Measurements from ENCODE around the gene ERF.
A peak's percentile ranks its signal among the peaks of the same experiment; 100 is the strongest.

Gene ERF

DNA sequence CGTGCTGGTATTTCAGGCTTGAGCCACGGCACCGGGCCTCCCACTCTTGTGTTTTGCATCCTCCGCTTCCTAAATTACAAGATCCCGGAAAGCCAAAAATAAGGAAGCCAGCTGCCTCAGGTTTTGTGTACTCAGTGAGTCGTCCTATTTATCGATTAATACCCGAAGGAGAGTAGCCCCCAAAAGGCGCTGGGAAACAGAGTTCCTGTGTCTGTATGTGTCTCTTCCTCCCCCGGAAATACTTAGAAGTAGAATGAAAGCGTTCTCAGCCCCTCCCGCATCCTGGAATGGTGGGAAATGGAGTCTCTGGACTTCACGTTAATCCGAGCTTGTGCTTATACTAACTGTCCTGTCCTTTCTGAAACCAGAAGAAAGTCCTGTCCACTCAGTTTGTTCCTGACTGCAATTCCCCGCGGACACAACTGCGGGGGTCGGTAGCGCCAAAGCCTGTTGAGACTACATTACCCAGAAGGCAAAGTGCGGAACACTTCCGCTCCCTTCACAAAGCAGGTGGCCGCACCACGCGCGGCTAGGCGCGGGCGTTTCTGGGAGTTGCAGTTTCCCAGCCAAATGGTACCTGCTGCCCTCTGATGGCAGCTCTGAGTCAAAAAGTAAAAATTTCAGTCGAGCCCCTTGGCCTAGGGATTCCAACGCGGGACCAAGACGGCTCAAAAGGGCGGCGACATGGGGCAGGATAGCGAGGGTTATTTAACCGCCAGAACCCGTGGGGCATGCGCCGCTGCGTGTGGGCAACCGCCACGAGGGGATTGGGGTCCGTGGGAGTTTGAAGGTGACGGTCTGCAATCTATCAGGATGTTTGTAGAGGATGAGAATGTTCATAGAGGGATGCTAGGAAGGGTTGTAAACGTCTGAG, 10.3 kb downstream of the ERF start:
- ATAC-seq = peak; percentile 54

DNA sequence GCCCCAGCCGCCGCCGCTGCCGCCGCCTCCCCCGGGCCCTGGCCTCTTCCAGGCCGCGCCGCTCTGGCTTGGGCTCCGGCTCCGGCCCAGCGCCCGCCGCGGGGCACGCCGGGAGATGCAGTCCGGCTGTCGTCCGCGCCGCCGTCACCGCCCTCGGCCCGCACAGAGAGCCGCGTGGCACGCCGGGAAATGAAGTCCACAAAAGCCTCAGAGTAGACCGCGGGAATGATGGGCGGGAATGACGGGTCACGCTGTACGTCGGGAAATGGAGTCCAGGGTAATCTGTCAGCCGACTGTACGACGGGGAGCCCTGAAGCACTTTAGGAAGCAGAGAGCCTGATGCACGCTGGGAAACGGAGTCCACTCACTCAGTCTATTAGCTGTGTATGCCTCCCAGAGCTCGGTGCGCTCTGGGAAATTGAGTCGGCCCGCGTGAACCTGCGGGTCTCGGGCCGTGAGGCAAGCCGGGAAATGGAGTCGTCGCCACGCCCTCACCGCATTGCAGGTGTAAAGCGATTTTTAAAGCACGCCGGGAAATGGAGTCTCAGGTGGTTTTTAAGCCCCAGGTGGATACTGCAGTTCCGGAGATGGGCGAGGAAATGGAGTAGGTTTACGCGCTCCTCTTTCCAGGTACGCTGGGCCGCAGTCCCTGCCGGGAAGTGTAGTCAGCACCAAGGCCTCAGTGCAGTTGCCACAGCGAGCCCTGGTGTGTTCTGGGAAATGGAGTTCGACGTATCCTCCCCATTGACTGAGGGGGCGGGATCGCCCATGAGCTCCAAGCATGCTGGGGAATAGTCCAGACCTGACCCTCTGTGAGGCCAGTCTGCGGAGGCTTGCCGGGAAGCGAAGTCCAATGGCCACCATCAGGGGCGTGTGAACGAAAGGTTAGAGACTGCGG, 12.2 kb downstream of the ERF start, which contains the start of gene GSK3A:
GSK3A (minus strand) TSS at position 91 of the 898 bp plus-strand sequence. CDS start 137 bp downstream, outside the sequence.
- TF ChIP-seq ZFP3 (CRISPR knock-in tag; IDR thresholded peaks at IDR 0.05) (0 out of 2 replicates have a peak, but pooled peaks have one; percentile 34), CSDC2 (CRISPR knock-in tag; IDR thresholded peaks at IDR 0.05) (no peak)
- TF ChIP-seq, protein P1, sequence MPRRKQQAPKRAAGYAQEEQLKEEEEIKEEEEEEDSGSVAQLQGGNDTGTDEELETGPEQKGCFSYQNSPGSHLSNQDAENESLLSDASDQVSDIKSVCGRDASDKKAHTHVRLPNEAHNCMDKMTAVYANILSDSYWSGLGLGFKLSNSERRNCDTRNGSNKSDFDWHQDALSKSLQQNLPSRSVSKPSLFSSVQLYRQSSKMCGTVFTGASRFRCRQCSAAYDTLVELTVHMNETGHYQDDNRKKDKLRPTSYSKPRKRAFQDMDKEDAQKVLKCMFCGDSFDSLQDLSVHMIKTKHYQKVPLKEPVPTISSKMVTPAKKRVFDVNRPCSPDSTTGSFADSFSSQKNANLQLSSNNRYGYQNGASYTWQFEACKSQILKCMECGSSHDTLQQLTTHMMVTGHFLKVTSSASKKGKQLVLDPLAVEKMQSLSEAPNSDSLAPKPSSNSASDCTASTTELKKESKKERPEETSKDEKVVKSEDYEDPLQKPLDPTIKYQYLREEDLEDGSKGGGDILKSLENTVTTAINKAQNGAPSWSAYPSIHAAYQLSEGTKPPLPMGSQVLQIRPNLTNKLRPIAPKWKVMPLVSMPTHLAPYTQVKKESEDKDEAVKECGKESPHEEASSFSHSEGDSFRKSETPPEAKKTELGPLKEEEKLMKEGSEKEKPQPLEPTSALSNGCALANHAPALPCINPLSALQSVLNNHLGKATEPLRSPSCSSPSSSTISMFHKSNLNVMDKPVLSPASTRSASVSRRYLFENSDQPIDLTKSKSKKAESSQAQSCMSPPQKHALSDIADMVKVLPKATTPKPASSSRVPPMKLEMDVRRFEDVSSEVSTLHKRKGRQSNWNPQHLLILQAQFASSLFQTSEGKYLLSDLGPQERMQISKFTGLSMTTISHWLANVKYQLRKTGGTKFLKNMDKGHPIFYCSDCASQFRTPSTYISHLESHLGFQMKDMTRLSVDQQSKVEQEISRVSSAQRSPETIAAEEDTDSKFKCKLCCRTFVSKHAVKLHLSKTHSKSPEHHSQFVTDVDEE (CRISPR knock-in tag; IDR thresholded peaks at IDR 0.05) = peak; percentile 36

More for the DNA sequence above, 10.3 kb downstream of the ERF start:
- TF ChIP-seq ZFP3 (CRISPR knock-in tag; IDR thresholded peaks at IDR 0.05) (0 out of 2 replicates have a peak, but pooled peaks have one; percentile 50), ARNTL (CRISPR knock-in tag; IDR thresholded peaks at IDR 0.05; ENCODE audit: borderline replicate concordance, low read depth) (no peak), GLIS3 (CRISPR knock-in tag; IDR thresholded peaks at IDR 0.05) (no peak), TOX (CRISPR knock-in tag; IDR thresholded peaks at IDR 0.05; ENCODE audit: borderline replicate concordance) (no peak), ISL1 (CRISPR knock-in tag; IDR thresholded peaks at IDR 0.05) (no peak), ZNF70 (CRISPR knock-in tag; IDR thresholded peaks at IDR 0.05) (no peak), RARB (CRISPR knock-in tag; IDR thresholded peaks at IDR 0.05) (no peak), ZC3H10 (CRISPR knock-in tag; IDR thresholded peaks at IDR 0.05) (no peak), SNAI2 (CRISPR knock-in tag; IDR thresholded peaks at IDR 0.05) (peak; percentile 69; the same call in 1 of the 2 replicates), ZNF8 (CRISPR knock-in tag; IDR thresholded peaks at IDR 0.05) (no peak), OSR1 (CRISPR knock-in tag; IDR thresholded peaks at IDR 0.05) (no peak), ZNF565 (CRISPR knock-in tag; conservative IDR thresholded peaks at IDR 0.05; ENCODE audit: low read depth) (no peak), BACH2 (CRISPR knock-in tag; IDR thresholded peaks at IDR 0.05; ENCODE audit: borderline replicate concordance) (no peak), PPARA (CRISPR knock-in tag; IDR thresholded peaks at IDR 0.05; ENCODE audit: borderline replicate concordance) (no peak), CSDC2 (CRISPR knock-in tag; IDR thresholded peaks at IDR 0.05) (0 out of 2 replicates have a peak, but pooled peaks have one; percentile 52), TCF4 (CRISPR knock-in tag; IDR thresholded peaks at IDR 0.05; ENCODE audit: borderline replicate concordance) (no peak), ESRRG (CRISPR knock-in tag; IDR thresholded peaks at IDR 0.05) (no peak), ZFP30 (CRISPR knock-in tag; IDR thresholded peaks at IDR 0.05) (no peak)
- TF ChIP-seq, protein P2, sequence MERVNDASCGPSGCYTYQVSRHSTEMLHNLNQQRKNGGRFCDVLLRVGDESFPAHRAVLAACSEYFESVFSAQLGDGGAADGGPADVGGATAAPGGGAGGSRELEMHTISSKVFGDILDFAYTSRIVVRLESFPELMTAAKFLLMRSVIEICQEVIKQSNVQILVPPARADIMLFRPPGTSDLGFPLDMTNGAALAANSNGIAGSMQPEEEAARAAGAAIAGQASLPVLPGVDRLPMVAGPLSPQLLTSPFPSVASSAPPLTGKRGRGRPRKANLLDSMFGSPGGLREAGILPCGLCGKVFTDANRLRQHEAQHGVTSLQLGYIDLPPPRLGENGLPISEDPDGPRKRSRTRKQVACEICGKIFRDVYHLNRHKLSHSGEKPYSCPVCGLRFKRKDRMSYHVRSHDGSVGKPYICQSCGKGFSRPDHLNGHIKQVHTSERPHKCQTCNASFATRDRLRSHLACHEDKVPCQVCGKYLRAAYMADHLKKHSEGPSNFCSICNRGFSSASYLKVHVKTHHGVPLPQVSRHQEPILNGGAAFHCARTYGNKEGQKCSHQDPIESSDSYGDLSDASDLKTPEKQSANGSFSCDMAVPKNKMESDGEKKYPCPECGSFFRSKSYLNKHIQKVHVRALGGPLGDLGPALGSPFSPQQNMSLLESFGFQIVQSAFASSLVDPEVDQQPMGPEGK (CRISPR knock-in tag; IDR thresholded peaks at IDR 0.05; ENCODE audit: borderline replicate concordance) = no peak
- TF ChIP-seq, protein P1 (CRISPR knock-in tag; IDR thresholded peaks at IDR 0.05) = peak; percentile 86
- TF ChIP-seq, protein P3, sequence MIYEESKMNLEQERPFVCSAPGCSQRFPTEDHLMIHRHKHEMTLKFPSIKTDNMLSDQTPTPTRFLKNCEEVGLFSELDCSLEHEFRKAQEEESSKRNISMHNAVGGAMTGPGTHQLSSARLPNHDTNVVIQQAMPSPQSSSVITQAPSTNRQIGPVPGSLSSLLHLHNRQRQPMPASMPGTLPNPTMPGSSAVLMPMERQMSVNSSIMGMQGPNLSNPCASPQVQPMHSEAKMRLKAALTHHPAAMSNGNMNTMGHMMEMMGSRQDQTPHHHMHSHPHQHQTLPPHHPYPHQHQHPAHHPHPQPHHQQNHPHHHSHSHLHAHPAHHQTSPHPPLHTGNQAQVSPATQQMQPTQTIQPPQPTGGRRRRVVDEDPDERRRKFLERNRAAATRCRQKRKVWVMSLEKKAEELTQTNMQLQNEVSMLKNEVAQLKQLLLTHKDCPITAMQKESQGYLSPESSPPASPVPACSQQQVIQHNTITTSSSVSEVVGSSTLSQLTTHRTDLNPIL (CRISPR knock-in tag; IDR thresholded peaks at IDR 0.05; ENCODE audit: low read depth) = no peak
- TF ChIP-seq, protein P4, sequence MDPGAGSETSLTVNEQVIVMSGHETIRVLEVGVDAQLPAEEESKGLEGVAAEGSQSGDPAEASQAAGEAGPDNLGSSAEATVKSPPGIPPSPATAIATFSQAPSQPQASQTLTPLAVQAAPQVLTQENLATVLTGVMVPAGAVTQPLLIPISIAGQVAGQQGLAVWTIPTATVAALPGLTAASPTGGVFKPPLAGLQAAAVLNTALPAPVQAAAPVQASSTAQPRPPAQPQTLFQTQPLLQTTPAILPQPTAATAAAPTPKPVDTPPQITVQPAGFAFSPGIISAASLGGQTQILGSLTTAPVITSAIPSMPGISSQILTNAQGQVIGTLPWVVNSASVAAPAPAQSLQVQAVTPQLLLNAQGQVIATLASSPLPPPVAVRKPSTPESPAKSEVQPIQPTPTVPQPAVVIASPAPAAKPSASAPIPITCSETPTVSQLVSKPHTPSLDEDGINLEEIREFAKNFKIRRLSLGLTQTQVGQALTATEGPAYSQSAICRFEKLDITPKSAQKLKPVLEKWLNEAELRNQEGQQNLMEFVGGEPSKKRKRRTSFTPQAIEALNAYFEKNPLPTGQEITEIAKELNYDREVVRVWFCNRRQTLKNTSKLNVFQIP (CRISPR knock-in tag; IDR thresholded peaks at IDR 0.05; ENCODE audit: borderline replicate concordance, low read depth) = no peak
- TF ChIP-seq, protein P5, sequence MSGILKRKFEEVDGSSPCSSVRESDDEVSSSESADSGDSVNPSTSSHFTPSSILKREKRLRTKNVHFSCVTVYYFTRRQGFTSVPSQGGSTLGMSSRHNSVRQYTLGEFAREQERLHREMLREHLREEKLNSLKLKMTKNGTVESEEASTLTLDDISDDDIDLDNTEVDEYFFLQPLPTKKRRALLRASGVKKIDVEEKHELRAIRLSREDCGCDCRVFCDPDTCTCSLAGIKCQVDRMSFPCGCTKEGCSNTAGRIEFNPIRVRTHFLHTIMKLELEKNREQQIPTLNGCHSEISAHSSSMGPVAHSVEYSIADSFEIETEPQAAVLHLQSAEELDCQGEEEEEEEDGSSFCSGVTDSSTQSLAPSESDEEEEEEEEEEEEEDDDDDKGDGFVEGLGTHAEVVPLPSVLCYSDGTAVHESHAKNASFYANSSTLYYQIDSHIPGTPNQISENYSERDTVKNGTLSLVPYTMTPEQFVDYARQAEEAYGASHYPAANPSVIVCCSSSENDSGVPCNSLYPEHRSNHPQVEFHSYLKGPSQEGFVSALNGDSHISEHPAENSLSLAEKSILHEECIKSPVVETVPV (CRISPR knock-in tag; IDR thresholded peaks at IDR 0.05) = no peak

More for the DNA sequence above, 12.2 kb downstream of the ERF start, which contains the start of gene GSK3A:
- ATAC-seq = peak; percentile 87

Measured in SK-N-SH treated with all-trans-retinoic acid at 6 μM for 48 hours (cell line).